ENCODE results near the gene GNAL.

The GNAL gene

DNA sequence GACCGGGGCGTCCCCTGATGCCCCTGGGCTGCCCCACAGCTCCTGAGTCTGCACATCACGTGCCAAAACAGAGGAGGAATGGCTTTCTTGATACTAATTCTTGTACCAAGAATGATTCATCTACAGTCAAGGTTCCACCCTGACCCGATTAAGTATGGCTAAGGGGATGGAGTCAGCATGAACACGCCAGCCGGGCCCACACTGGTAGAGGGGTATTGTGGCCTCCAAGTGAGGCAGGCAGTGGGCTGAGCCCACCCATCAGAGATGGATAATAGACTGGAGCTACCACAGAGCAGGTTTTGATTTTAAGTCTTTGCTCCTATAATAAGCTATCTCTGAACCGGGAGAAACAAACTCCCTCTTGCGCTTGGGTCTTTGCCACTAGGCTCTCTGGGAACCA, 17.9 kb upstream of the GNAL start:
- no peaks in the 10 kb centered on the region for H3K4me1 ChIP-seq (ENCODE audit: control insufficient read depth in 2 of 2, insufficient read depth in 1 of 2, low read depth in 1 of 2, low read length in 2 of 2)
- DNase-seq (ENCODE audit: low spot score) = no peak
- WGBS, 2 donors (ENCODE audit: extremely low coverage in 2 of 2, insufficient read length in 2 of 2, insufficient replicate concordance in 1 of 2) = no CpG with 5 or more reads among the region's 8 CpGs

DNA sequence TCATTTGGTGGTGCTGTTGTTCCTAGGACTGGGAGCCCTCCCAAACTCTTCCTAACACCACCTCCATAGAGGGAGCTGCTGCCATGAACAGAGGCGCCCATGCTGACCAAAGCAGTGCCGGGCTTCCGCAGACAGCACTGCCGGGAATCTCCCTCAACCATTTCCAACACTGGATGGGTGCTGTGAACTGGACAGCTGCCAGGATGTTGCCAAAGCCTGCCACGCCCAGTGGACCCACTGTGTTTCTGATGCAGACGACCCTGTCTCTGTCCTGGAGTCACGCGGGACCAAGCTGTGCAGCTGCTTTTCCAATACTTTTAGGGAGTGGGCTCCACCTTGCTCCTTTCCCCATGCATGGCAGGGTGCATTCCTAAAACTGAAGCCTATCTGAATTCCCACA, 16.9 kb upstream of the GNAL start:
- no peak overlapping the region for H3K27ac ChIP-seq (replicated peaks; ENCODE audit: low read length)
- no peaks in the 10 kb centered on the region for H3K9me3 ChIP-seq (replicated peaks in 1 of 2; ENCODE audit: control insufficient read depth in 2 of 2, insufficient read depth in 1 of 2, low read depth in 1 of 2, low read length in 2 of 2)
- H4K91ac ChIP-seq (ENCODE audit: low read depth, low read length, poor library complexity) = no peak overlapping the region
- no peak overlapping the region for H3K4me2 ChIP-seq (ENCODE audit: insufficient read depth, low read length, poor library complexity, severe bottlenecking)
- H2BK120ac ChIP-seq (ENCODE audit: low read depth, low read length) = no peak overlapping the region
- H3K4ac ChIP-seq (ENCODE audit: low read length) = no peak overlapping the region
- no peaks in the 10 kb centered on the region for H3K36me3 ChIP-seq (replicated peaks in 1 of 2; ENCODE audit: control insufficient read depth in 2 of 2, insufficient read depth in 2 of 2, low read length in 2 of 2)
- H2AFZ ChIP-seq (ENCODE audit: low read length) = no peak overlapping the region
- H2BK12ac ChIP-seq (ENCODE audit: low read length) = no peak overlapping the region
- no peak overlapping the region for H3K4me3 ChIP-seq (ENCODE audit: low read length in 2 of 2)
- no CpG with 5 or more reads among the region's 8 CpGs for WGBS, 2 donors (ENCODE audit: extremely low coverage in 2 of 2, insufficient read length in 2 of 2, insufficient replicate concordance in 1 of 2)
- no peak overlapping the region for H3K14ac ChIP-seq (ENCODE audit: low read length)
- no peaks in the 10 kb centered on the region for H3K4me1 ChIP-seq (ENCODE audit: control insufficient read depth in 2 of 2, insufficient read depth in 1 of 2, low read depth in 1 of 2, low read length in 2 of 2)
- peak overlapping the region; percentile 3 for H3K18ac ChIP-seq (ENCODE audit: low read length)
- H2BK15ac ChIP-seq (ENCODE audit: low read length) = no peak overlapping the region
- DNase-seq (ENCODE audit: low spot score) = no peak
- no peak overlapping the region for H3K23ac ChIP-seq (ENCODE audit: low read depth, low read length, poor library complexity)
- H3K9ac ChIP-seq (ENCODE audit: low read depth, low read length, poor library complexity) = no peak overlapping the region
- H3K27me3 ChIP-seq (ENCODE audit: control insufficient read depth in 3 of 3, insufficient read depth in 3 of 3, low read depth in 1 of 3, low read length in 3 of 3) = peaks cover 0 to 37% (median 2%) of the 10 kb centered on the region in 3 experiments
- no peak overlapping the region for H4K8ac ChIP-seq (ENCODE audit: low read depth, low read length)
- H2AK5ac ChIP-seq (ENCODE audit: low read depth, low read length) = no peak overlapping the region
- peaks cover 1% of the 10 kb centered on the region for H3K79me1 ChIP-seq (ENCODE audit: low read depth, low read length)
- H2BK5ac ChIP-seq (ENCODE audit: low read length) = no peak overlapping the region

More for the DNA sequence above, 17.9 kb upstream of the GNAL start:
- H2BK12ac ChIP-seq (ENCODE audit: low read length) = no peak overlapping the region
- no peak overlapping the region for H2BK5ac ChIP-seq (ENCODE audit: low read length)
- H2BK15ac ChIP-seq (ENCODE audit: low read length) = no peak overlapping the region
- H3K4me3 ChIP-seq (ENCODE audit: low read length in 2 of 2) = no peak overlapping the region
- no peak overlapping the region for H2AFZ ChIP-seq (ENCODE audit: low read length)
- peak overlapping the region; percentile 49 for H3K14ac ChIP-seq (ENCODE audit: low read length)
- H3K27ac ChIP-seq (replicated peaks; ENCODE audit: low read length) = no peak overlapping the region
- H3K36me3 ChIP-seq (replicated peaks in 1 of 2; ENCODE audit: control insufficient read depth in 2 of 2, insufficient read depth in 2 of 2, low read length in 2 of 2) = no peaks in the 10 kb centered on the region
- no peak overlapping the region for H3K18ac ChIP-seq (ENCODE audit: low read length)
- H4K91ac ChIP-seq (ENCODE audit: low read depth, low read length, poor library complexity) = no peak overlapping the region
- peak overlapping the region; percentile 3 for H3K23ac ChIP-seq (ENCODE audit: low read depth, low read length, poor library complexity)
- no peak overlapping the region for H3K4ac ChIP-seq (ENCODE audit: low read length)
- H2BK120ac ChIP-seq (ENCODE audit: low read depth, low read length) = no peak overlapping the region
- H3K9me3 ChIP-seq (replicated peaks in 1 of 2; ENCODE audit: control insufficient read depth in 2 of 2, insufficient read depth in 1 of 2, low read depth in 1 of 2, low read length in 2 of 2) = no peaks in the 10 kb centered on the region
- no peak overlapping the region for H3K9ac ChIP-seq (ENCODE audit: low read depth, low read length, poor library complexity)
- H2AK5ac ChIP-seq (ENCODE audit: low read depth, low read length) = no peak overlapping the region
- H3K4me2 ChIP-seq (ENCODE audit: insufficient read depth, low read length, poor library complexity, severe bottlenecking) = no peak overlapping the region
- no peak overlapping the region for H4K8ac ChIP-seq (ENCODE audit: low read depth, low read length)
- no peaks in the 10 kb centered on the region for H3K79me1 ChIP-seq (ENCODE audit: low read depth, low read length)
- H3K27me3 ChIP-seq (ENCODE audit: control insufficient read depth in 3 of 3, insufficient read depth in 3 of 3, low read depth in 1 of 3, low read length in 3 of 3) = peaks cover 0 to 42% (median 2%) of the 10 kb centered on the region in 3 experiments

DNA sequence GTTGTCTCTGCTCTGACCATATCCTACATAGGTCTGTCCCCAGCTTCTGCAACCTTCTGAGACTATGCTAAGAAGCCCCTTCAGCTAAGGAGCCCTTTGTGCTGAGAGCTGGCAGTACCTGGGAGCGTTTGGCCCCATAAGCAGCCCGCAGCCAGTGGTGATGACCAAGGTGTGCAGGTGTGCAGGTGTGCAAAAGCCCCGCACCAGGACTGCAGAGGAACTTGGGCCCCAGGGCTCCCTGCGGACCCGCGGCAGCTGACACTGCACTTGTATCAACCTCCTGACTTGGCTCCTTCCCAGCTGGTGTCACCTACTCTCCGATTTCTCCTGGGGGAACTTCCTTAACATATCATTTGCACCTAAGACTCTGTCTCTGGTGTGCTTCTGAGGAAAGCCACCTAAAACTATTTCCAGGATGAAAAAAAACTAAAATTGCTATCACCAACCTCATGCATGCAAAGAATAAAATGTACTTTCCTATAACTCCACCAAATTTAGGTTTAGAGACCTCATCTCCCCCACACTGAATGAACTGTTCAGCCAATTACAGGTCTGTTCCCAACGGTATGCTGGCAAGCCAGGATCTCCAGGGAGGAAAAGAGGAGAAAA, 16.1 kb upstream of the GNAL start:
- Histone ChIP-seq H3K4me2 (ENCODE audit: insufficient read depth, low read length, poor library complexity, severe bottlenecking) (no peak overlapping the region), H2BK15ac (ENCODE audit: low read length) (no peak overlapping the region), H3K36me3 (replicated peaks in 1 of 2; ENCODE audit: control insufficient read depth in 2 of 2, insufficient read depth in 2 of 2, low read length in 2 of 2) (no peaks in the 10 kb centered on the region), H3K14ac (ENCODE audit: low read length) (no peak overlapping the region), H3K18ac (ENCODE audit: low read length) (no peak overlapping the region), H3K27me3 (ENCODE audit: control insufficient read depth in 3 of 3, insufficient read depth in 3 of 3, low read depth in 1 of 3, low read length in 3 of 3) (peaks cover 0 to 31% (median 2%) of the 10 kb centered on the region in 3 experiments), H3K4ac (ENCODE audit: low read length) (no peak overlapping the region), H2BK5ac (ENCODE audit: low read length) (no peak overlapping the region), H3K27ac (replicated peaks; ENCODE audit: low read length) (no peak overlapping the region), H4K91ac (ENCODE audit: low read depth, low read length, poor library complexity) (no peak overlapping the region), H2BK12ac (ENCODE audit: low read length) (no peak overlapping the region), H3K9ac (ENCODE audit: low read depth, low read length, poor library complexity) (no peak overlapping the region), H3K4me3 (ENCODE audit: low read length in 2 of 2) (no peak overlapping the region), H2BK120ac (ENCODE audit: low read depth, low read length) (no peak overlapping the region), H3K79me1 (ENCODE audit: low read depth, low read length) (peaks cover 1% of the 10 kb centered on the region), H3K9me3 (replicated peaks in 1 of 2; ENCODE audit: control insufficient read depth in 2 of 2, insufficient read depth in 1 of 2, low read depth in 1 of 2, low read length in 2 of 2) (no peaks in the 10 kb centered on the region), H2AFZ (ENCODE audit: low read length) (no peak overlapping the region), H2AK5ac (ENCODE audit: low read depth, low read length) (no peak overlapping the region), H3K4me1 (ENCODE audit: control insufficient read depth in 2 of 2, insufficient read depth in 1 of 2, low read depth in 1 of 2, low read length in 2 of 2) (no peaks in the 10 kb centered on the region), H3K23ac (ENCODE audit: low read depth, low read length, poor library complexity) (no peak overlapping the region), H4K8ac (ENCODE audit: low read depth, low read length) (no peak overlapping the region)
- WGBS, 2 donors (ENCODE audit: extremely low coverage in 2 of 2, insufficient read length in 2 of 2, insufficient replicate concordance in 1 of 2) = no CpG with 5 or more reads among the region's 8 CpGs
- no peak for DNase-seq (ENCODE audit: low spot score)

DNA sequence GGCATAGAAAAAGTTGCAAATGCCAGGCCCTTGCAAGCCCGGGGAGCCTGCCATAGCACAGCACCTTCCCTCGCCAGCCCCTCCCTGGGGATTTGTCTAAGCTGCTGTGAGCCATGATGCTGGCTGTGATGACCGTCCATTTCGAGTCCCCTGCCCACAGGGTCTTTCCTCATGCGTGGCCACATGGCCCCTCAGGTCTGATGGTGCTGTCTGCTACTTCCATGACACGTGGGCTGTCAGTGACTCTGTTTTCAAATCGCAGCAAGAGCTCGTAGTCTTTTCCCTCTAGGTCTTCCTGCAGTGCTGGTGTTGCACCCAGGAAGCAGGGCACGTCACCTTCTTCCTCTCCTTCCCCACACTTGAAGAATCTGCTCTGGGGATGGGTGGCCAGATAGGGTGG, 15.5 kb upstream of the GNAL start:
- H3K27ac ChIP-seq (replicated peaks; ENCODE audit: low read length) = no peak overlapping the region
- H3K36me3 ChIP-seq (replicated peaks in 1 of 2; ENCODE audit: control insufficient read depth in 2 of 2, insufficient read depth in 2 of 2, low read length in 2 of 2) = no peaks in the 10 kb centered on the region
- WGBS, 2 donors (ENCODE audit: extremely low coverage in 2 of 2, insufficient read length in 2 of 2, insufficient replicate concordance in 1 of 2) = no CpG with 5 or more reads among the region's 9 CpGs
- no peak overlapping the region for H3K23ac ChIP-seq (ENCODE audit: low read depth, low read length, poor library complexity)
- no peak for DNase-seq (ENCODE audit: low spot score)
- H3K4ac ChIP-seq (ENCODE audit: low read length) = no peak overlapping the region
- no peak overlapping the region for H4K91ac ChIP-seq (ENCODE audit: low read depth, low read length, poor library complexity)
- no peak overlapping the region for H3K4me2 ChIP-seq (ENCODE audit: insufficient read depth, low read length, poor library complexity, severe bottlenecking)
- H2BK120ac ChIP-seq (ENCODE audit: low read depth, low read length) = no peak overlapping the region
- no peak overlapping the region for H3K14ac ChIP-seq (ENCODE audit: low read length)
- no peak overlapping the region for H2BK5ac ChIP-seq (ENCODE audit: low read length)
- H3K18ac ChIP-seq (ENCODE audit: low read length) = no peak overlapping the region
- H3K9ac ChIP-seq (ENCODE audit: low read depth, low read length, poor library complexity) = no peak overlapping the region
- peaks cover 0 to under 1% of the 10 kb centered on the region in 2 donors for H3K4me1 ChIP-seq (ENCODE audit: control insufficient read depth in 2 of 2, insufficient read depth in 1 of 2, low read depth in 1 of 2, low read length in 2 of 2)
- no peak overlapping the region for H2BK15ac ChIP-seq (ENCODE audit: low read length)
- H3K27me3 ChIP-seq (ENCODE audit: control insufficient read depth in 3 of 3, insufficient read depth in 3 of 3, low read depth in 1 of 3, low read length in 3 of 3) = peaks cover 0 to 27% (median 2%) of the 10 kb centered on the region in 3 experiments
- H3K79me1 ChIP-seq (ENCODE audit: low read depth, low read length) = peaks cover 1% of the 10 kb centered on the region
- H2AK5ac ChIP-seq (ENCODE audit: low read depth, low read length) = peak overlapping the region; percentile 78
- no peak overlapping the region for H4K8ac ChIP-seq (ENCODE audit: low read depth, low read length)
- no peak overlapping the region for H2AFZ ChIP-seq (ENCODE audit: low read length)
- no peak overlapping the region for H3K4me3 ChIP-seq (ENCODE audit: low read length in 2 of 2)
- H3K9me3 ChIP-seq (replicated peaks in 1 of 2; ENCODE audit: control insufficient read depth in 2 of 2, insufficient read depth in 1 of 2, low read depth in 1 of 2, low read length in 2 of 2) = no peaks in the 10 kb centered on the region
- H2BK12ac ChIP-seq (ENCODE audit: low read length) = no peak overlapping the region

All from neuronal stem cell (in vitro differentiated cells).